ENCODE data around the gene FEZF2.

FEZF2 gene

DNA sequence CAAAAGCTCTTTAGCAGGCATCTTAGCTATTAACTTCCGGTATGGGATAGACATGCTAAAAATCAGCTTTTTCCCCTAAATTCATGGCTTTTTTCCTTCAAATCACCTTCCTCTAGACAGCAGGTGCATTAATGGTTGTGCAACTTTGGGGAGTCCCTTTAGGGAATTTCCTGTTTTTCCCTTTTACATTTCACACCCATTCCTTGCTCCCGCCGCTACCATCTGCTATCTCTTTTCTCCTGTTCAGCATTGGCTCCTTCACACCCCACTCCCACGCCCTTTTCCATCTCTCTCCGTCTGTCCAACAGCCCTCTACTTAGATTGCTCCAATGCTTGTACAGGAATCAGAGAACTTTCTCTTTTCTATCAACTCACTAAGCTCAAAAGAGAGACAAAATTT, 43.4 kb downstream of the FEZF2 start:
- DNase-seq (ENCODE audit: low spot score) = no peak

DNA sequence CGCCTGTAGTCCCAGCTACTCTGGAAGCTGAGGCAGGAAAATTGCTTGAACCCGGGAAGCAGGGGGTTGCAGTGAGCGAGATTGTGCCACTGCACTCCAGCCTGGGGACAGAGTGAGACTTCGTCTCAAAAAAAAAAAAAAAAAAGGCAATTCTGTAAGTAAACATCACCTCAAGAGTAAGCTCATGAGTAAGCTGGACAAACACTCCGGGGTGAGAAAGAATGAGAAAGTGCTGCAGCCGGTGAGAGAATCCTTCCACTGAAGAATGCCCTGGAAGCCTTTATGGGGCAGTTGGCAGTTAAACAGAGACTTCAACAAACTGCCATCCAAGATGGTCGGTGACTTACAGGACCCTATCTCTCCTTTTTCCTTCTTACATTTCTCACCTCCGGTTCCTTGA, 47.5 kb downstream of the FEZF2 start:
- DNase-seq (ENCODE audit: low spot score) = no peak

DNA sequence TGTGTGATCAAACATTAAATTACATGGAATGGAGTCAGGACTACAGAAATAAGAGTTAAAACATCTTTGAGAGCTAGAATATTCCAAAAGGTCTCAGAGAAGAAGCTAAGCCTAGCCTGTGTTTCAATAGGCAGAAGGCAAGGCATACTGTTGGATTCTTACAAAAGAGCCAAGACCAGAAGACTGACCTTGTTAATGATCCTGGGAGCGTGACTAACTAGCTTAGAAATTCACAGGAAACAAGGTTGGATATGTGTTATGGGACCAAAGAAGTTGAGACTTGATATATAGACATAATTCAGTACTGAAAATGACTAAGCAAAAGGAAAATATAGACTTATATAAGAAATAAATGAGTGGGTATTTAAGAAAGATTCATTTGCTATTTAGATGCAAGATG, 50.1 kb downstream of the FEZF2 start:
- DNase-seq (ENCODE audit: low spot score) = no peak

Measured in SW480 (cell line).